Measurements from ENCODE around the gene BFSP2. TPM values are rescaled to one million over a fixed set of nuclear protein-coding genes. Genes with fewer than 3 reads are reported as not detected.
A peak's percentile ranks its signal among the peaks of the same experiment; 100 is the strongest.

BFSP2 gene
- total and polyA plus RNA-seq, 2 experiments from 2014 or later, result not detected

DNA sequence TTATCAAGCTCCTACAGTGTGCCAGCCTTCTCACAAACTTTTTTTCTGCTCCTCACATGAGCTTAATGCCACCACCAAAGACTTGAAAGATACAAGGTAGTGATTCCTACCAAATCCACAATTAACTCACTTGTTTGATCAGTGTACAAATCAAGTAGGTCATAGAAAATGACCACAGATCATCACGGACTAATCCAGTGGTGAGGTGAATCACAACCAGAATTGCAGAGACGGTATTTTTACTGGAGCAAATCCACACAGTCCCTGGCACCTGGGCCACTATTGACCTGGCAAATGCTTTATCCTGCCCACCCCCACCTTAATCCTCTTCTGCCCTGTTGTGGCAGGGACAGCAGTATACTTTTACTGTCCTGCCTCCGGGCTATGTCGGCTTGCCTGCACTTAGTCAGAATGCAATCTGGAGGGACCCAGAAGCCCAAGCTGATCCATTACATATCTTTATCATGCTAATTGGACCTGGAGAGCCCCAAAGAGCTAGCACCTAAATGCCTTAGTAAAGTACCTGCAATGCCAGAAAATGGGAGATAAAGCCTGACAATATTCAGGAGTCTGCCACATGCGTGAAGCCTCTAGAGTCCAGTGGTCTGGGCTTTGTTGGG lies 89.7 kb downstream of the BFSP2 start:
- TF ChIP-seq EZH2phosphoT487 (IDR thresholded peaks at IDR 0.05; ENCODE audit: insufficient read depth, low read depth), result no peak
- TF ChIP-seq EZH2 (IDR thresholded peaks at IDR 0.05; ENCODE audit: insufficient read depth, poor library complexity, severe bottlenecking), result no peak
- H3K9me3 ChIP-seq (ENCODE audit: low read depth), result no peaks in the 10 kb centered on the region
- no peak overlapping the region for H3K4me3 ChIP-seq
- no peaks in the 10 kb centered on the region for H3K9me2 ChIP-seq (ENCODE audit: insufficient read depth)
- no peaks in the 10 kb centered on the region for H3K79me2 ChIP-seq (ENCODE audit: insufficient read depth)
- no peak overlapping the region for H3K9ac ChIP-seq
- in situ Hi-C loops (cut with MboI), result no loop called here
- H3K36me3 ChIP-seq (ENCODE audit: low read depth), result no peaks in the 10 kb centered on the region
- no peaks in the 10 kb centered on the region for H4K20me1 ChIP-seq (ENCODE audit: insufficient read depth)
- H3K27ac ChIP-seq, result no peak overlapping the region
- H2AFZ ChIP-seq, result no peak overlapping the region; the same call in 1 of the 2 replicates
- WGBS, 2 experiments (ENCODE audit: low coverage in 1 of 2, low lambda C conversion rate in 2 of 2, missing lambda C conversion rate in 2 of 2), result 59 to 63% methylated on average over 5 of the region's 5 CpGs
- no peaks in the 10 kb centered on the region for H3K27me3 ChIP-seq (replicated peaks; ENCODE audit: insufficient read depth)
- peak; percentile 48 for DNase-seq
- peak overlapping the region; percentile 35 for H3K4me2 ChIP-seq (ENCODE audit: unreplicated experiment)
- peaks cover 15% of the 10 kb centered on the region for H3F3A ChIP-seq (ENCODE audit: insufficient read depth)
- H3K4me1 ChIP-seq (ENCODE audit: insufficient read depth), result peaks cover 15% of the 10 kb centered on the region

DNA sequence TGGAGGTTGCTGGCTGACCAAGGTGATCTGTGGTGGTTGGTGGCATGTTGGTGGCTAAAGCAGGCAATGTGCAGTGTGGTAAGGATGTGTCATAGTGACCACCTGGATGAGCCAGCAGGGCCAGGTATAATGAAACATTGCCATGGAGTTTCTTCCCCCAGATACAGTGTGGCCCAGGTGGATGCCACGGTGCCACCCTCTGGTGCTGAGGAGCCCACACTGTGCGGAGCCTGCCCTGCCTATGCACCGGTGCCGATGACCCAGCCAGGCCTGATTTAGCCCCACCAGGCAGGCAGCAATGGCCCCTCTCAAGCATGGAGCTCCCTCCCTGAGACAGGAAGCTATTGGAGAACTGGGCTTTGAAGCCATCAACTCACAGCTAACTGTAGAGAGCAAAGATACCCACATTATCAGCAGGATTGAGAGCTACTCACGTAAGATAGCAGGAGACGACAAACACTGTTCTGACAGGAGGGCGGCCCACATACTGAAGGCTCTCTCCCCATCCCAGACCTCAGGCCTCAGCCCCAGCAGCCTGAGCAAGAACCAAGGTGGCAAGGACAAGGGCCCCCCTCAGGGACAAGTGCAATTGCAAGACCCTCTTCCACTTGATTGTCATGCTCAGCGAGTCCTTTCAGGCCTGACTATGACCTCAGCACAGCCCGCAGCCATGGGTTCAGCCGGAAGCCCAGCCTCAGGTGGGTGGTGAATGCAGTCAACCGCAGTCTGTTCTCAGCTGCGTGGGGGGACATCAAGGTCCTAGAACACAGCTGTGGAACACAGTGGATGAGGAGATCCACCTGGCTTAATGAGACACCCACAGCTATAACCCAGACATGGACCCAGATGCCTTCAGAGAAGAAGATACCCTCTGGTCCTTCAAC lies 90.9 kb downstream of the BFSP2 start:
- Histone ChIP-seq H3K27ac (no peak overlapping the region), H3K79me2 (ENCODE audit: insufficient read depth) (no peaks in the 10 kb centered on the region), H3K9me2 (ENCODE audit: insufficient read depth) (no peaks in the 10 kb centered on the region), H3K9ac (no peak overlapping the region), H3K4me3 (no peak overlapping the region), H3F3A (ENCODE audit: insufficient read depth) (peaks cover 15% of the 10 kb centered on the region), H3K4me1 (ENCODE audit: insufficient read depth) (peaks cover 15% of the 10 kb centered on the region), H3K36me3 (ENCODE audit: low read depth) (no peaks in the 10 kb centered on the region), H2AFZ (no peak overlapping the region), H4K20me1 (ENCODE audit: insufficient read depth) (no peaks in the 10 kb centered on the region), H3K9me3 (ENCODE audit: low read depth) (no peaks in the 10 kb centered on the region), H3K4me2 (ENCODE audit: unreplicated experiment) (no peak overlapping the region), H3K27me3 (replicated peaks; ENCODE audit: insufficient read depth) (no peaks in the 10 kb centered on the region)
- in situ Hi-C loops (cut with MboI), result no loop called here
- DNase-seq, result no peak
- 93 to 95% methylated on average over 12 of the region's 12 CpGs for WGBS, 2 experiments (ENCODE audit: low coverage in 1 of 2, low lambda C conversion rate in 2 of 2, missing lambda C conversion rate in 2 of 2)
- TF ChIP-seq EZH2 (IDR thresholded peaks at IDR 0.05; ENCODE audit: insufficient read depth, poor library complexity, severe bottlenecking), result no peak
- TF ChIP-seq EZH2phosphoT487 (IDR thresholded peaks at IDR 0.05; ENCODE audit: insufficient read depth, low read depth), result no peak

- Histone ChIP-seq H3K9ac (no peak overlapping the region), H3F3A (ENCODE audit: insufficient read depth) (peaks cover 15% of the 10 kb centered on the region), H3K9me2 (ENCODE audit: insufficient read depth) (no peaks in the 10 kb centered on the region), H3K9me3 (ENCODE audit: low read depth) (no peaks in the 10 kb centered on the region), H3K4me1 (ENCODE audit: insufficient read depth) (peaks cover 15% of the 10 kb centered on the region), H2AFZ (no peak overlapping the region), H3K27me3 (replicated peaks; ENCODE audit: insufficient read depth) (no peaks in the 10 kb centered on the region), H4K20me1 (ENCODE audit: insufficient read depth) (no peaks in the 10 kb centered on the region), H3K4me2 (ENCODE audit: unreplicated experiment) (no peak overlapping the region), H3K79me2 (ENCODE audit: insufficient read depth) (no peaks in the 10 kb centered on the region), H3K36me3 (ENCODE audit: low read depth) (no peaks in the 10 kb centered on the region), H3K27ac (no peak overlapping the region), H3K4me3 (no peak overlapping the region)
- in situ Hi-C loops (cut with MboI), result no loop called here
- 61 to 76% methylated on average over 2 to 3 of the region's 3 CpGs for WGBS, 2 experiments (ENCODE audit: low coverage in 1 of 2, low lambda C conversion rate in 2 of 2, missing lambda C conversion rate in 2 of 2)
- TF ChIP-seq EZH2 (IDR thresholded peaks at IDR 0.05; ENCODE audit: insufficient read depth, poor library complexity, severe bottlenecking) (no peak), EZH2phosphoT487 (IDR thresholded peaks at IDR 0.05; ENCODE audit: insufficient read depth, low read depth) (no peak)
- DNase-seq, result no peak
These were observed 91.7 kb downstream of the BFSP2 start for GRCh38 chr3:133491481-133492059.

DNA sequence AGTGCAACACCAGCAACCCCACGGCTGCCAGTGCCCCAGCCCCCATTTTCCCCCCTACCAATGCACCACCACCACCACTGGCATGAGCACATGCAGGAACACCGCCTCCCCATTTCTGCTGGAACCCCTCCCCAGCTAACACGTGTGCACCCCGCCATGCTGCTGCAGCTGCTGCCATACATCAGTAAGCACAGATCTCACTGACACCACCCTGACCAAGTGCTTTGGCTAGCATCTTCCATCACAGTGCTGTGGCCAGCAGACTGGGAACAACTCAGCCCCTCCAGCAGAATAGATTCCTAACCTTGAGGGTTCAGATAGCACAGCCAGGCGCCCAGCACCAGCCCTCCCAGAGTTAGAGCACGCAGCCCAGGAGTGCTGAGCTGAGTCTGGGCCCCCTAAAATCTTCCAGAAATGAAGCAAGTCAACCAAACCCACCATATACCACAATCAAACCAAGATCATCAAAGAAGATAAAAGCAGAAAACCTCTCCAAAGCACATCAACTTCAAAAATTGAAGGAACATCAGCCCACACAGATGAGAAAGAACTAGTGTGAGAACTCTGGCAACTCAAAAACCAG lies 92.4 kb downstream of the BFSP2 start:
- Histone ChIP-seq H3K27ac (no peak overlapping the region), H3K9me3 (ENCODE audit: low read depth) (no peaks in the 10 kb centered on the region), H3K4me1 (ENCODE audit: insufficient read depth) (peaks cover 15% of the 10 kb centered on the region), H3K9ac (no peak overlapping the region), H4K20me1 (ENCODE audit: insufficient read depth) (no peaks in the 10 kb centered on the region), H3K27me3 (replicated peaks; ENCODE audit: insufficient read depth) (no peaks in the 10 kb centered on the region), H3K4me3 (no peak overlapping the region), H3F3A (ENCODE audit: insufficient read depth) (peaks cover 15% of the 10 kb centered on the region), H3K4me2 (ENCODE audit: unreplicated experiment) (no peak overlapping the region), H2AFZ (no peak overlapping the region), H3K9me2 (ENCODE audit: insufficient read depth) (no peaks in the 10 kb centered on the region), H3K36me3 (ENCODE audit: low read depth) (no peaks in the 10 kb centered on the region), H3K79me2 (ENCODE audit: insufficient read depth) (no peaks in the 10 kb centered on the region)
- no peak for DNase-seq
- no peak for TF ChIP-seq EZH2phosphoT487 (IDR thresholded peaks at IDR 0.05; ENCODE audit: insufficient read depth, low read depth)
- TF ChIP-seq EZH2 (IDR thresholded peaks at IDR 0.05; ENCODE audit: insufficient read depth, poor library complexity, severe bottlenecking), result no peak
- in situ Hi-C loops (cut with MboI), result no loop called here
- 88 to 89% methylated on average over 6 of the region's 6 CpGs for WGBS, 2 experiments (ENCODE audit: low coverage in 1 of 2, low lambda C conversion rate in 2 of 2, missing lambda C conversion rate in 2 of 2)

All from GM23248 (cell line).